ENCODE measurements around the gene THTPA.

Gene THTPA

GRCh38 chr14:23555882-23556699 lies at the start of gene THTPA:
THTPA (plus strand) TSS chr14:23556271; CDS start chr14:23556758, 487 bp downstream.
- DNase-seq (ENCODE audit: low spot score) = peak; percentile 95

- no peak for DNase-seq (ENCODE audit: low spot score)
Measured at GRCh38 chr14:23512156-23512555, 43.9 kb upstream of the THTPA start.

GRCh38 chr14:23513005-23513817 lies 42.9 kb upstream of the THTPA start:
- DNase-seq (ENCODE audit: low spot score) = no peak

- no peak for DNase-seq (ENCODE audit: low spot score)
Measured at GRCh38 chr14:23513818-23514643, 42.0 kb upstream of the THTPA start.

- DNase-seq (ENCODE audit: low spot score) = no peak
Measured at GRCh38 chr14:23514644-23514957, 41.5 kb upstream of the THTPA start.

- no peak for DNase-seq (ENCODE audit: low spot score)
Measured at GRCh38 chr14:23517650-23518326, 38.3 kb upstream of the THTPA start.

GRCh38 chr14:23518709-23519108 lies 37.4 kb upstream of the THTPA start:
- DNase-seq (ENCODE audit: low spot score) = no peak

GRCh38 chr14:23520899-23521533 lies 35.1 kb upstream of the THTPA start:
- DNase-seq (ENCODE audit: low spot score) = no peak

- DNase-seq (ENCODE audit: low spot score) = no peak
Measured at GRCh38 chr14:23521785-23522640, 34.1 kb upstream of the THTPA start.

- no peak for DNase-seq (ENCODE audit: low spot score)
Measured at GRCh38 chr14:23522643-23523198, 33.4 kb upstream of the THTPA start.

GRCh38 chr14:23523229-23524016 lies 32.6 kb upstream of the THTPA start:
- no peak for DNase-seq (ENCODE audit: low spot score)

GRCh38 chr14:23524954-23525353 lies 31.1 kb upstream of the THTPA start:
- no peak for DNase-seq (ENCODE audit: low spot score)

GRCh38 chr14:23525611-23526010 lies 30.5 kb upstream of the THTPA start:
- no peak for DNase-seq (ENCODE audit: low spot score)

GRCh38 chr14:23528555-23528954 lies 27.5 kb upstream of the THTPA start:
- DNase-seq (ENCODE audit: low spot score) = no peak

GRCh38 chr14:23529016-23529415 lies 27.1 kb upstream of the THTPA start:
- no peak for DNase-seq (ENCODE audit: low spot score)

GRCh38 chr14:23530375-23531055 lies 25.6 kb upstream of the THTPA start:
- no peak for DNase-seq (ENCODE audit: low spot score)

GRCh38 chr14:23531391-23531790 lies 24.7 kb upstream of the THTPA start:
- no peak for DNase-seq (ENCODE audit: low spot score)

- no peak for DNase-seq (ENCODE audit: low spot score)
Measured at GRCh38 chr14:23532658-23533057, 23.4 kb upstream of the THTPA start.

All from HuH-7.5 (cell line).